DND-41 (cell line): Measurements from ENCODE around the gene TNFRSF8.

ENCODE experiments used
- ATAC-seq: fragments of 200-7000 bp; cut with Tn5 transposase; 3 replicates; pipeline ENCODE4 v1.9.1; 2021; ENCODE audit warnings: low read depth; ENCODE audit not compliant: insufficient read depth
- DNase-seq: peaks from one replicate; pipeline ENCODE4 v3.0.0-alpha.2; 2020
- H2AFZ ChIP-seq: 2 replicates; pipeline ENCODE4 v1.6.0; 2012; ENCODE audit warnings: low read depth, low read length
- H3K27ac ChIP-seq: 2 replicates; pipeline ENCODE4 v1.5.1; 2012; ENCODE audit warnings: low read length, inconsistent platforms
- H3K27me3 ChIP-seq: fragments of 200-600 bp; sonication (generic); 2 replicates; pipeline ENCODE4 v1.6.0; 2012; ENCODE audit warnings: low read length, mild to moderate bottlenecking, inconsistent platforms; ENCODE audit not compliant: insufficient read depth, poor library complexity
- H3K36me3 ChIP-seq: 2 replicates; pipeline ENCODE4 v1.5.1; 2012; ENCODE audit warnings: low read length, inconsistent platforms; ENCODE audit not compliant: insufficient read depth
- H3K4me1 ChIP-seq: 2 replicates; pipeline ENCODE4 v1.5.1; 2012; ENCODE audit warnings: mild to moderate bottlenecking, low read length; ENCODE audit not compliant: insufficient read depth
- H3K4me2 ChIP-seq: 2 replicates; pipeline ENCODE4 v1.6.0; 2012; ENCODE audit warnings: mild to moderate bottlenecking, moderate library complexity, low read length, inconsistent platforms; ENCODE audit not compliant: insufficient read depth
- H3K4me3 ChIP-seq, 2 experiments: fragments of 200-600 bp in 1 of 2; shearing (Covaris generic) in 1 of 2; 2 replicates each; pipeline ENCODE4 v1.5.1; 2012 to 2016; ENCODE audit warnings: inconsistent platforms in 2 of 2, low read length in 2 of 2, mild to moderate bottlenecking in 2 of 2, low read depth in 1 of 2, moderate library complexity in 1 of 2
- H3K79me2 ChIP-seq: 2 replicates; pipeline ENCODE4 v1.6.0; 2012; ENCODE audit warnings: low read length, inconsistent platforms; ENCODE audit not compliant: insufficient read depth
- H3K9ac ChIP-seq: 2 replicates; pipeline ENCODE4 v1.6.0; 2012; ENCODE audit warnings: low read depth, mild to moderate bottlenecking, inconsistent platforms, low read length, moderate library complexity
- H3K9me3 ChIP-seq: 2 replicates; pipeline ENCODE4 v1.5.1; 2012; ENCODE audit warnings: low read length, moderate library complexity, mild to moderate bottlenecking, inconsistent platforms; ENCODE audit not compliant: insufficient read depth, severe bottlenecking
- H4K20me1 ChIP-seq: 2 replicates; pipeline ENCODE4 v1.6.0; 2012; ENCODE audit warnings: low read length; ENCODE audit not compliant: insufficient read depth
- CTCF ChIP-seq: IDR thresholded peaks from 2 replicates; pipeline ENCODE4 v1.5.1; 2012; ENCODE audit warnings: borderline replicate concordance, low read length, moderate library complexity, mild to moderate bottlenecking; ENCODE audit not compliant: poor library complexity, severe bottlenecking; ENCODE audit errors: extremely low read depth
- EZH2 ChIP-seq: IDR thresholded peaks from 3 replicates; pipeline ENCODE4 v1.6.1; 2012; ENCODE audit warnings: borderline replicate concordance, low read depth, mild to moderate bottlenecking, moderate library complexity, low read length, inconsistent platforms; ENCODE audit not compliant: severe bottlenecking

Gene TNFRSF8

DNA sequence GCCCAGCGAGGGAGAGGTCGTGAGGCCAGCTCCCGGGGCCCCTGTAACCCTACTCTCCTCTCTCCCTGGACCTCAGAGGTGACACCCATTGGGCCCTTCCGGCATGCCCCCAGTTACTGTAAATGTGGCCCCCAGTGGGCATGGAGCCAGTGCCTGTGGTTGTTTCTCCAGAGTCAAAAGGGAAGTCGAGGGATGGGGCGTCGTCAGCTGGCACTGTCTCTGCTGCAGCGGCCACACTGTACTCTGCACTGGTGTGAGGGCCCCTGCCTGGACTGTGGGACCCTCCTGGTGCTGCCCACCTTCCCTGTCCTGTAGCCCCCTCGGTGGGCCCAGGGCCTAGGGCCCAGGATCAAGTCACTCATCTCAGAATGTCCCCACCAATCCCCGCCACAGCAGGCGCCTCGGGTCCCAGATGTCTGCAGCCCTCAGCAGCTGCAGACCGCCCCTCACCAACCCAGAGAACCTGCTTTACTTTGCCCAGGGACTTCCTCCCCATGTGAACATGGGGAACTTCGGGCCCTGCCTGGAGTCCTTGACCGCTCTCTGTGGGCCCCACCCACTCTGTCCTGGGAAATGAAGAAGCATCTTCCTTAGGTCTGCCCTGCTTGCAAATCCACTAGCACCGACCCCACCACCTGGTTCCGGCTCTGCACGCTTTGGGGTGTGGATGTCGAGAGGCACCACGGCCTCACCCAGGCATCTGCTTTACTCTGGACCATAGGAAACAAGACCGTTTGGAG is 80.0 kb downstream of the TNFRSF8 start:
- no peak overlapping the region for H3K4me3 ChIP-seq
- H4K20me1 ChIP-seq: no peaks in the 10 kb centered on the region
- no peaks in the 10 kb centered on the region for H3K4me1 ChIP-seq
- H3K9me3 ChIP-seq: no peaks in the 10 kb centered on the region
- H3K79me2 ChIP-seq: no peaks in the 10 kb centered on the region
- TF ChIP-seq EZH2: no peak
- no peak for TF ChIP-seq CTCF
- H3K27ac ChIP-seq: no peak overlapping the region
- no peak overlapping the region for H3K4me2 ChIP-seq
- H3K9ac ChIP-seq: no peak overlapping the region
- 0 out of 2 replicates have a peak, but pooled peaks cover 3% of the 10 kb centered on the region for H3K36me3 ChIP-seq
- ATAC-seq: no peak
- H2AFZ ChIP-seq: no peak overlapping the region
- no peaks in the 10 kb centered on the region for H3K27me3 ChIP-seq
- DNase-seq: no peak

GRCh38 chr1:12143631-12144155 is 80.6 kb downstream of the TNFRSF8 start:
- Histone ChIP-seq H4K20me1 (no peaks in the 10 kb centered on the region), H3K4me2 (no peak overlapping the region), H3K9ac (no peak overlapping the region), H3K36me3 (0 out of 2 replicates have a peak, but pooled peaks cover 3% of the 10 kb centered on the region), H3K27ac (no peak overlapping the region), H2AFZ (no peak overlapping the region), H3K27me3 (no peaks in the 10 kb centered on the region), H3K4me1 (no peaks in the 10 kb centered on the region), H3K4me3 (no peak overlapping the region), H3K9me3 (no peaks in the 10 kb centered on the region), H3K79me2 (no peaks in the 10 kb centered on the region)
- no peak for DNase-seq
- ATAC-seq: no peak
- TF ChIP-seq EZH2 (no peak), CTCF (no peak)

GRCh38 chr1:12144236-12144635 is 81.1 kb downstream of the TNFRSF8 start:
- Histone ChIP-seq H2AFZ (no peak overlapping the region), H3K4me1 (no peaks in the 10 kb centered on the region), H3K4me2 (no peak overlapping the region), H3K4me3 (no peak overlapping the region), H3K9ac (no peak overlapping the region), H3K79me2 (no peaks in the 10 kb centered on the region), H3K27me3 (no peaks in the 10 kb centered on the region), H3K9me3 (no peaks in the 10 kb centered on the region), H3K36me3 (0 out of 2 replicates have a peak, but pooled peaks cover 3% of the 10 kb centered on the region), H4K20me1 (no peaks in the 10 kb centered on the region), H3K27ac (no peak overlapping the region)
- TF ChIP-seq EZH2: no peak
- no peak for ATAC-seq
- DNase-seq: no peak

GRCh38 chr1:12144969-12145368 is 81.9 kb downstream of the TNFRSF8 start:
- Histone ChIP-seq H3K4me3 (no peak overlapping the region), H2AFZ (no peak overlapping the region), H3K9me3 (no peaks in the 10 kb centered on the region), H3K9ac (no peak overlapping the region), H3K27me3 (no peaks in the 10 kb centered on the region), H3K4me1 (no peaks in the 10 kb centered on the region), H4K20me1 (no peaks in the 10 kb centered on the region), H3K4me2 (no peak overlapping the region), H3K79me2 (no peaks in the 10 kb centered on the region), H3K36me3 (0 out of 2 replicates have a peak, but pooled peaks cover 3% of the 10 kb centered on the region), H3K27ac (no peak overlapping the region)
- DNase-seq (no peak), ATAC-seq (no peak)
- TF ChIP-seq CTCF: no peak
- TF ChIP-seq EZH2: no peak
